GM12892 (cell line): Measurements from ENCODE around the gene POLN.
A peak's percentile ranks its signal among the peaks of the same experiment; 100 is the strongest.

Source experiments
- DNase-seq: peaks from one replicate; pipeline ENCODE4 v3.0.0; 2011; ENCODE audit not compliant: insufficient read length
- FAIRE-seq: peaks from 2 replicates; lab custom pipeline; 2011; peaks lifted over from hg19 to GRCh38; lab: Jason Lieb, UNC
- POLR2A ChIP-seq: IDR thresholded peaks from 2 replicates; pipeline ENCODE4 v1.6.1; 2011; ENCODE audit warnings: low read depth, low read length, control low read depth
- POLR2AphosphoS5 ChIP-seq: IDR thresholded peaks from 2 replicates; pipeline ENCODE4 v1.6.1; 2011; ENCODE audit warnings: low read depth, low read length, control low read depth
- TAF1 ChIP-seq: IDR thresholded peaks from 2 replicates; pipeline ENCODE4 v1.6.1; 2011; ENCODE audit warnings: low read depth, mild to moderate bottlenecking, control low read depth, low read length, borderline replicate concordance

The POLN gene

DNA sequence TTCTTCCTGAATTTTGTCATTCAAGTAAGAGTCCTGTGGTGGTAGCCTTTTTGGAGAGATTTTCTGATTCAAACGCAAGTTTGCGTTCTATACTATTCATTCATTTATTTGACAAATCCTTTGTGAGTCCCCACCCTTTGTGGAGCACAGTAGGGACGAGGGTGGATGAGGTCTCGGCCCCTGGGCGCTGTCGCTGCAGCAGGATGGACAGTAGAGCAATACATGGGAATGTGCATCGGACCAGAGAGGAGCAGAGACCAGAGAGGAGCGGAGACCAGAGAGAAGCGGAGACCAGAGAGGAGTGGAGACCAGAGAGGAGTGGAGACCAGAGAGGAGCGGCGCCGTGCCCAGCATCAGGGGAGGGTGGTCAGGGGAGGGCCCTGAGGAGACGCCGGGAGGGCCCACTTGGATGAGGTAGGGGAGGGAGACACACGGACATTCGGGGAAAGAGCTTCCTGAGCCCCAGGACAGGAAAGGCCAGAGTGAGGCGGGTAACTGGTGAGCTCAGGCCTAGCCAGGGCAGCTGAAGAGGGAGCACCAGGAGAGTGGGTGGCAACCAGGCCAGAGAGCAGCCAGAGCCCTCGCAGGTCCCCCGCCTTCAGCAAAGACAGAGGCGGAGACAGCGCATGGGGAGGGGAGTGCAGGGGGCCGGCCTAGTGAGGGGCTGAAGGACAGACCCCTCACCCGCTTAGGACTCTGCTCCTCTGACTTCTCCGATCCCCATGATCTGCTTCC lies 115.4 kb downstream of the POLN start:
- FAIRE-seq: no peak
- no peak for DNase-seq
- TF ChIP-seq POLR2AphosphoS5 (no peak), POLR2A (no peak), TAF1 (no peak)

DNA sequence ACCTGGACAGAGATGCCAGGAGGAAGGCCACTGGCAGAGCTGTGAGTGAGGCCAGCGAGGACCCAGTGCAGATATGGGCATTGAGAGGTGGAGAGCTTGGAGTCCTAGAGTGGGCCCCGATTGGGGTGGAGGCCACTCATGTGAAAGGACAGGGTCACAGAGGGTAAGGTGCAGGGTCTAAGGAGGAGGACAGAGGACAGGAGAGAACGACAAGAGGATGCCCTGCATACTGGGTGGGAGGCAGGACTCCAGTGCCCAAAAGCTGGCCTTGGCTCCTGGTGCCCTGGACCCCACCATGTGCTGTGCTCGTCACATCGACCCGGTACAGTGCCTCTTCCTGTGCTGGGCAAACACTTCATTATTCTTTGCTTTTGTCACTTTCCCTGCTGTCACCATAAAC lies 116.1 kb downstream of the POLN start:
- FAIRE-seq (no peak), DNase-seq (no peak)
- TF ChIP-seq POLR2AphosphoS5: no peak
- TF ChIP-seq POLR2A: no peak
- TF ChIP-seq TAF1: no peak

DNA sequence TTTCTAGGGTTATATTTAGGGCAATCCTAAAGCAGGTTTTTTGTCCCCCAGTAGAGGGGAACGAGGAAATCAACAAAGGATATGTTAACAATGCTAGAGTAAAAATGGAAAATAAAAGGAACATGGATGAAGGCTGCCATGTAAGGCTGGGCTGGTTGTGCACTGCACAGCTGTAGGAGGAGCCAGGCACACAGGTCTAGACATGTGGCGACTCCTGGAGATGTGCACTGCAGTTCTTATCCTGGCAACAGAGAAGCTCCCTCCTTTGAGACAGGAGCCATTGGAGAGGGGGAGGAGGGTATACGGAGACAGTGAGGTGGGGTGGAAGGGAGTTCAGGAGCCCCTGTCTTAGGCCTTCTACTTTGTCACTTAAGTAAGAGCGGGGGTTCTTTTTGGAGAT lies 116.9 kb downstream of the POLN start:
- FAIRE-seq: no peak
- TF ChIP-seq TAF1: no peak
- no peak for TF ChIP-seq POLR2AphosphoS5
- no peak for TF ChIP-seq POLR2A
- DNase-seq: no peak

DNA sequence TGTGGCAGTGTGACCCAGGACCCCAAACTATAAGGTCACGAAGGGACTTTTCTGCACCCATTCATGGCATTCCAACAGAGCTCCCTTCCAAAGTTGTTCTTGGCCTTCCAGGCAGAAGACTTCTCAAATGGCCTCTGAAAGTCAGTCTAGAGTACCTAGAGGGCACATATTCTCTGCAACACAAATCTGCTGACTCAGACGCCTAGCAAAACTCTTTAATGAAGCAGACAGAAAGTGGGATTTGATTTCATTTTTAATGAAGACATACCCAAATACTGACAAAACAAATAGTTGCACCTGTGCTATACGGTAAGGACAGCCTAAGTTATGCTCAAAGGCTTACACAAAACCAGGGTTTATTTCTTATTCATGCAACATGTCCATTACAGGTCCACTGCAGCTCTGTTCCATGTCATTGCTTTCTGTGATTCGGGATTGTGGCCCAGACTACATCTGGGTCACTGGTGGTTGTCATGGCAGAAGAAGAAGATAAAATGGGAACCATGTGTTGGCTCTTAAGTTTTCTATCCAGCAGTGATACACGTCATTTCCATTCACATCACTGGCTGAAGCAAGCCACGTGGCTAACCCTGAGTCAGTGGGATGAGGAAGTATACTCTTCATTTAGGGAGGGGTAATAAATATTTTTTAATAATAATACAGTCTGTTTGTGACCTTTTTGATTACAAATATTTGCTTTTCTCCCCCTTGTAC lies 125.1 kb downstream of the POLN start:
- FAIRE-seq (no peak), DNase-seq (no peak)
- TF ChIP-seq POLR2AphosphoS5 (no peak), TAF1 (no peak), POLR2A (no peak)

DNA sequence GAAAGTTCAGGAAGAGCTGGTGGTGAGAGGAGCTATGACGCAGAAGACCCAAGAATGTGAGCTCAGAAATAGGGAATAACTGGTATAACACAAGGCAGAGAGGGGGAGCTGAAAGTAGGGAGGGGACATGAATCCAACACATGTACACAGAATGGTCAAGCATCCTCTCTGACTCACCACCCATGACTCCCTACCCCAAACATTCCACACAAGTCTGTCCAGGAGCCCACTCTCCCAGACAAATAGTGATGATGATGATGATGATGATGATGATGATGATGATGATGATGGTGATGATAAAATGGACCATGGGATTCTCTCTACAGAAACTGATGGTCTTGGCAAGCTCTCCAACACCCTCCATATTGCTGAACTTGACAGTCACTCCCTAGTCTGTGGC lies 136.4 kb downstream of the POLN start:
- no peak for TF ChIP-seq TAF1
- TF ChIP-seq POLR2A: no peak
- no peak for TF ChIP-seq POLR2AphosphoS5
- FAIRE-seq (no peak), DNase-seq (no peak)

DNA sequence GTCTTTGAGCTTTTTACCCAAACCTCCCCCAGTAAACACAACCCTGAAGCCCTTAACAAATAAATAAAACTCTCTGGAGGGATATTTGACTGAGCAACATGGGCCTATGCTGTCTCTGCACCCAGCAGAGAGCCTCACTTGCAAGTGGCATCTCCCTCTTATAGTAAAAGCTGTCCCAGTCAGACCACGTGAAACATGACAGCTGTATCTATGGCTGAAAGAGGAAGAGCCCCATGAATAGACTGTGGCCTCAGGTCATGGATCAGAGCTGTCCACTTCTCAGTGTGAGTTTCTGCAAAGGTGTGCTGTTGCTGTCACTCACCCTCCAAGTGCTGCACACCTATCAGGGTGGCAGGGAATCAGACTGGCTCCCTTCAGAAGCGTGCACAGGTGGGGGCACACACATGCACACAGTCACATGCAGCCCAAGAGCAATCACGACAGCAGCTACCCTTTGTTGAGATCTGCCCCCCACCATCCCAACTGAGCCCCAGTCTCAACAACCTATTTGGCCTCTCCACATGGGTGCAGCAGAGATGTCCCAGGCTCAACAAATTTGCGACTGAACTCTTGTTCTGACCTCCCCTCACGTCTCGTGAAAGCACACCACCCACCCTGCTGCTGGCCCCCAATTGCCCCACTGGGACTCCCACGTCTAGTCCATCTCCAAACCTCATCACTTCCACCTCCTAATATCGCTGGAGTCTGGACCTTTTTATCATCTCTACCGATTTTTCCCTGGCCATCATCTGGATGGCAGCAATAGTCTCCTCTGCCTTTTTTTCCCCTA lies 137.2 kb downstream of the POLN start:
- TF ChIP-seq POLR2AphosphoS5 (no peak), TAF1 (no peak), POLR2A (no peak)
- DNase-seq (no peak), FAIRE-seq (no peak)

DNA sequence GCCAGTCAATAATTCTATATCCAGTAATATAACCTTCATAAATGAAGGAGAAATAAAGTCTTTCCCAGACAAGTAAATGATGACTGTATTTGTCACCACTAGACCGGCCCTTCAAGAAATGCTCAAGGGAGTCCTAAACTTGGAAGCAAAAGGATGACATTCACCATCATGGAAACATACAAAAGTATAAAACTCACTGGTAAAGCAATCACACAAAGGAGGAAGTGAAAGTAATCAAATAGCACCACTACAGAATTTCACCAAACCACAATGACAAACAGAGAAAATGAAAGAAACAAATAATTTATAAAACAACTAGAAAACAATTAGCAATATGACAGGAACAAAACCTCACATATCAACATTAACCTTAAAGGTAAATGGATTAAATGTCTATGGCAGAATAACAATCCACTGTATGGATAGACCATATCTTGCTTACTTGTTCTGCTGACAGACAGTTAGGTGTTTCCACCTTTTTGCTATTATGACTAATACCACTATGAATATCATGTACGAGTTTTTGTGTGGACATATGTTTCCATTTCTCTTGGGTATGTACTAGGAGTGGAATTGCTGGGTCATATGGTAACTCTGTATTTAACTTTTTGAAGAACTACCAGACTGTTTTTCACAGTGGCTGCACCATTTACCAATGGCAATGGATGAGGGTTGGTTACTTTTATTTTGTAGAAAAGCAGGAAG lies 137.9 kb downstream of the POLN start:
- no peak for DNase-seq
- FAIRE-seq: peak; percentile 56
- TF ChIP-seq TAF1 (no peak), POLR2AphosphoS5 (no peak), POLR2A (no peak)

DNA sequence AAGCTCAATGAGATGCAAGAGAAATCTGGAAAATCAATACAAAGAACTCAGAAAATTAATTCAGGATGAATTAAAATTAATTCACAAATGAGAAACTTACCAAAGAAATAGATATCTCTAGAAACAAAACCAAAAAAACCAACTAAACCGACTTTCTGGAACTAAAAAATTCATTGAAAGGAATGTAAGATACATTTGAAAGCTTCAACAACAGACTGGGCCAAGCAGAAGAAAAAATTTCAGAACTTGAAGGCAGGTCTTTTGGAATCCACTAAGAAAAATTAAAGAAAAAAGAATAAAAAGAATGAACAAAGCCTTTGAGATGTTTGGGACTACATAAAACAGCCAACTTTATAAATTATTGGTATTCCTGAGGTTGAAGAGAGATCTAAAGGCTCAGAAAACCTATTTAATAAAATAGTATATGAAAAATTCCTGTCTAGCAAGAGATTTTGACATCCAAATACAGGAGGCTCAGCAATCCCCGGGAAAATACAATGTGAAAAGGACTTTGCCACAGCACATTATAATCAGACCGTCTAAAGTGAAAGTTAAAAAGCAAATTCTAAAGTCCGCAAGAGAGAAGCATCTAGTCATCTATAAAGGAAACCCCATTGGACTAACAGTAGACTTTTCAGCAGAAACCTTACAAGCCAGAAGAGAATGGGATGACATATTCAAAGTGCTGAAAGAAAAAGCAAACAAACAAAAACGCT lies 138.6 kb downstream of the POLN start:
- DNase-seq: no peak
- no peak for TF ChIP-seq POLR2AphosphoS5
- no peak for TF ChIP-seq TAF1
- TF ChIP-seq POLR2A: no peak
- FAIRE-seq: no peak

DNA sequence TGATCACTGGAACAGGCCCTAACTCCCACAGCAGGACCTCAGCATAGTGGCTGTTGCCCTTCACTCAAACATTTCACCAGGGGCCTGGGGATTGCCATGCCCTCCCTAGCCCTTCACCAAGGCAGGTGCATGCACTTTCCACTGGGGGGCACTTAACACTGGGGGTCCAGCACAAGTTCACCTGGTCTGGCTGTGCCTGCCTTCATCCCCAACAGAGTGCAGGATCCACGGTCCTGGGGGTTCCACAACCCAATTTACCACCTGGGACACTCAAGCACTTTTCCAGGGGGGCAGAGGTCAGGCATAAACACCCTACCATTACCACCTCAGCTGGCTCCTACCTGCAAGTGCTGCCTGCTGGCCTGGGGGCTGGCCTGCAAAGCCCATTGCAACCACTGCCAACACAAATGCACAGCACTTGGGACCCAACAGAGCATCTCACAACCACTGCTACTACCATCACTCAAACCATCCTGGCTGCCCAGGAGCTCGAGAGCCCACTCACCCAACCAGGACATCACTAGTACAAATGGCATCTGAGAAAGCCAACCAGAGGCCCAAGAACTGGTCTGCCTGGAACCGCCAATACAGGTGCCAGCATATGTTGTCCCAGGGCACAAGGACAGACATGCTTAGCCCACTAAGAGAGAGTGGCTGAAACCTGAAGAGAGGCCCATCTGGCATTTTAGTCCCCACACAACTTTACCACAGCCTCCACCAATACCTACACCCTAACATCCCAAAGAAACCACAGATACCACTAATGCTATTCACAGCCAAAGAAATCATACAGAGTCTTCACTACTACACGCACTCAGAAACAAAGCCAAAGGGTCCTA lies 139.7 kb downstream of the POLN start:
- FAIRE-seq (no peak), DNase-seq (no peak)
- no peak for TF ChIP-seq POLR2A
- no peak for TF ChIP-seq TAF1
- no peak for TF ChIP-seq POLR2AphosphoS5
